ENCODE results near the gene GSTM1.

DNA sequence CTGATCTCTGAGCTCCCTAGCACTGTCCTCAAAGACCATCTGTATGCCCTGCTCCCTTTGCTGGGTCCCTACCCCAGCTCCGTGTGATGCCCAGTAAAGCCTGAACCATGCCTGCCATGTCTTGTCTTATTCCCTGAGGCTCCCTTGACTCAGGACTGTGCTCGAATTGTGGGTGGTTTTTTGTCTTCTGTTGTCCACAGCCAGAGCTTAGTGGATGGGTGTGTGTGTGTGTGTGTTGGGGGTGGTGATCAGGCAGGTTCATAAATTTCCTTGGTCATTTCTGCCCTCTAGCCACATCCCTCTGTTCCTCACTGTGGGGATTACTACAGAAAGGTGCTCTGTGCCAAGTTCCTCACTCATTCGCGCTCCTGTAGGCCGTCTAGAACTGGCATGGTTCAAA is 30.1 kb downstream of the GSTM1 start:
- TF ChIP-seq, protein P1, sequence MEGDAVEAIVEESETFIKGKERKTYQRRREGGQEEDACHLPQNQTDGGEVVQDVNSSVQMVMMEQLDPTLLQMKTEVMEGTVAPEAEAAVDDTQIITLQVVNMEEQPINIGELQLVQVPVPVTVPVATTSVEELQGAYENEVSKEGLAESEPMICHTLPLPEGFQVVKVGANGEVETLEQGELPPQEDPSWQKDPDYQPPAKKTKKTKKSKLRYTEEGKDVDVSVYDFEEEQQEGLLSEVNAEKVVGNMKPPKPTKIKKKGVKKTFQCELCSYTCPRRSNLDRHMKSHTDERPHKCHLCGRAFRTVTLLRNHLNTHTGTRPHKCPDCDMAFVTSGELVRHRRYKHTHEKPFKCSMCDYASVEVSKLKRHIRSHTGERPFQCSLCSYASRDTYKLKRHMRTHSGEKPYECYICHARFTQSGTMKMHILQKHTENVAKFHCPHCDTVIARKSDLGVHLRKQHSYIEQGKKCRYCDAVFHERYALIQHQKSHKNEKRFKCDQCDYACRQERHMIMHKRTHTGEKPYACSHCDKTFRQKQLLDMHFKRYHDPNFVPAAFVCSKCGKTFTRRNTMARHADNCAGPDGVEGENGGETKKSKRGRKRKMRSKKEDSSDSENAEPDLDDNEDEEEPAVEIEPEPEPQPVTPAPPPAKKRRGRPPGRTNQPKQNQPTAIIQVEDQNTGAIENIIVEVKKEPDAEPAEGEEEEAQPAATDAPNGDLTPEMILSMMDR (conservative IDR thresholded peaks at IDR 0.05; ENCODE audit: low read depth, low read length), result no peak
- TF ChIP-seq EZH2phosphoT487 (IDR thresholded peaks at IDR 0.05; ENCODE audit: borderline replicate concordance, low read length) (no peak), EZH2 (IDR thresholded peaks at IDR 0.05; ENCODE audit: low read length, unreplicated experiment) (no peak)

Data from PC-3 (cell line).